MM.1S (cell line): Measurements from ENCODE around the gene TRIM66.

Experiments used
- CTCF ChIP-seq: fragments of 300-600 bp; sonication (generic); IDR thresholded peaks from 2 replicates; pipeline ENCODE4 v1.5.1; 2016; ENCODE audit warnings: antibody characterized with exemption, low read length, mixed read lengths
- EZH2 ChIP-seq: fragments of 300-600 bp; sonication (generic); optimal IDR thresholded peaks from 2 replicates; pipeline ENCODE3; 2017; ENCODE audit warnings: low read depth, mild to moderate bottlenecking, antibody characterized with exemption, low read length, mixed read lengths
- EZH2phosphoT487 ChIP-seq: fragments of 300-600 bp; sonication (generic); IDR thresholded peaks from 2 replicates; pipeline ENCODE4 v1.6.1; 2018; ENCODE audit warnings: antibody characterized with exemption, low read length

- TF ChIP-seq CTCF (no peak), EZH2 (no peak), EZH2phosphoT487 (no peak)
These were observed 42.2 kb upstream of the TRIM66 start for GRCh38 chr11:8724682-8725081.
